Stimulated activated CD4-positive, alpha-beta T cell treated with anti-CD3 and anti-CD28 coated beads, Interleukin-1b, Interleukin-23, amount 100 ng/mL, for 48 hours (primary cell): ENCODE measurements around the gene FAM20C.

Experiments used
- DNase-seq: peaks from one replicate; pipeline ENCODE4 v3.0.0-alpha.2; 2020

The FAM20C gene

GRCh38 chr7:159370-160270 is 32.8 kb upstream of the FAM20C start:
- DNase-seq, result no peak

GRCh38 chr7:160958-161725 is 31.2 kb upstream of the FAM20C start:
- no peak for DNase-seq

- DNase-seq, result no peak
Measured at GRCh38 chr7:162632-163297, 29.6 kb upstream of the FAM20C start.

GRCh38 chr7:163298-163695 is 29.1 kb upstream of the FAM20C start:
- DNase-seq, result no peak

- DNase-seq, result no peak
Measured at GRCh38 chr7:163971-164881, 28.1 kb upstream of the FAM20C start.

- DNase-seq, result no peak
Measured at GRCh38 chr7:164882-165660, 27.3 kb upstream of the FAM20C start.

- DNase-seq, result no peak
Measured at GRCh38 chr7:165661-166337, 26.6 kb upstream of the FAM20C start.

- no peak for DNase-seq
Measured at GRCh38 chr7:166338-167060, 25.9 kb upstream of the FAM20C start.

- no peak for DNase-seq
Measured at GRCh38 chr7:167090-167855, 25.1 kb upstream of the FAM20C start.

- DNase-seq, result no peak
Measured at GRCh38 chr7:167976-168791, 24.2 kb upstream of the FAM20C start.

GRCh38 chr7:169276-170172 is 22.8 kb upstream of the FAM20C start:
- DNase-seq, result no peak

GRCh38 chr7:170551-171363 is 21.6 kb upstream of the FAM20C start:
- DNase-seq, result no peak

GRCh38 chr7:171364-171904 is 20.9 kb upstream of the FAM20C start:
- DNase-seq, result no peak

GRCh38 chr7:171912-172515 is 20.4 kb upstream of the FAM20C start:
- no peak for DNase-seq

- DNase-seq, result no peak
Measured at GRCh38 chr7:173209-173918, 19.0 kb upstream of the FAM20C start.
